A549 (cell line): ENCODE results near the gene SYT2. TPM values are rescaled to one million over a fixed set of nuclear protein-coding genes. Genes with fewer than 3 reads are reported as not detected.

Source experiments
- ATAC-seq, 2 experiments: fragments of 200-7000 bp in 1 of 2; fragments of >200 bp in 1 of 2; cut with Nextera tagmentation in 1 of 2; cut with Tn5 transposase in 1 of 2; 3 replicates each; pipeline versions ENCODE4 v1.8.0 to v1.9.1; 2018 to 2020; ENCODE audit warnings: mild to moderate bottlenecking in 1 of 2, moderate library complexity in 1 of 2
- CTCF ChIA-PET: fragments of 300-600 bp; sonication (Branson Sonifier 250); formaldehyde crosslinking; extraction: SDS; loops from one replicate; lab custom pipeline; 2021; ENCODE audit warnings: antibody characterized with exemption, inconsistent platforms; lab: Yijun Ruan, JAX
- POLR2A ChIA-PET: fragments of 350-600 bp; formaldehyde crosslinking; extraction: SDS; loops from one replicate; lab custom pipeline; 2021; ENCODE audit warnings: antibody characterized with exemption, inconsistent platforms; lab: Yijun Ruan, JAX
- DNase-seq, 2 experiments: peaks; one replicate each; pipeline versions ENCODE4 v3.0.0 to v3.0.0-alpha.2; 2011 to 2016; ENCODE audit warnings: low read depth in 1 of 2, low spot score in 1 of 2
- FAIRE-seq: peaks from 2 replicates; lab custom pipeline; 2011; peaks lifted over from hg19 to GRCh38; lab: Jason Lieb, UNC
- H3K27ac ChIP-seq, 2 experiments: fragments of >200 bp; sonication (Bioruptor Twin); formaldehyde crosslinking; 3 replicates each; pipeline ENCODE4 v1.5.1; 2016 to 2017
- H3K4me1 ChIP-seq: fragments of >200 bp; sonication (Bioruptor Twin); formaldehyde crosslinking; 3 replicates; pipeline ENCODE4 v1.6.1; 2016
- H3K4me2 ChIP-seq: fragments of >200 bp; sonication (Bioruptor Twin); formaldehyde crosslinking; 3 replicates; pipeline ENCODE4 v1.6.1; 2016
- H3K4me3 ChIP-seq: fragments of >200 bp; sonication (Bioruptor Twin); formaldehyde crosslinking; 3 replicates; pipeline ENCODE4 v1.5.1; 2016
- H3K9me3 ChIP-seq: fragments of >200 bp; sonication (Bioruptor Twin); formaldehyde crosslinking; 3 replicates; pipeline ENCODE4 v1.6.1; 2016
- ATOH8 ChIP-seq: fragments of 250-450 bp; sonication (Bioruptor Pico); IDR thresholded peaks from 2 replicates; pipeline ENCODE4 v1.5.0; 2020; ENCODE audit warnings: low read depth, mild to moderate bottlenecking, moderate library complexity
- CBX8 ChIP-seq: fragments of 200-600 bp; sonication (generic); IDR thresholded peaks from 2 replicates; pipeline ENCODE4 v1.6.1; 2016
- CHD4 ChIP-seq: fragments of 200-600 bp; sonication (generic); IDR thresholded peaks from 2 replicates; pipeline ENCODE4 v1.6.1; 2016; ENCODE audit warnings: antibody characterized with exemption, mild to moderate bottlenecking, borderline replicate concordance
- CTCF ChIP-seq: fragments of >200 bp; sonication (Bioruptor Twin); formaldehyde crosslinking; IDR thresholded peaks from 3 replicates; pipeline ENCODE4 v1.5.1; 2016
- EHMT2 ChIP-seq: fragments of 200-600 bp; sonication (generic); IDR thresholded peaks from 2 replicates; pipeline ENCODE4 v1.6.1; 2016; ENCODE audit warnings: antibody characterized with exemption, low read depth, mild to moderate bottlenecking, moderate library complexity
- EP300 ChIP-seq, 2 experiments: fragments of >200 bp; sonication (Bioruptor Twin); formaldehyde crosslinking; IDR thresholded peaks; 2 replicates in 1 of 2; 3 replicates in 1 of 2; pipeline ENCODE4 v1.6.1; 2016 to 2017
- ESRRA ChIP-seq: fragments of 150-350 bp; IDR thresholded peaks from 2 replicates; pipeline ENCODE4 v1.6.1; 2014; ENCODE audit warnings: mild to moderate bottlenecking, low read length, borderline replicate concordance
- FOSB ChIP-seq: fragments of 250-450 bp; sonication (Bioruptor Pico); IDR thresholded peaks from 2 replicates; pipeline ENCODE4 v1.5.0; 2020; ENCODE audit warnings: mild to moderate bottlenecking, moderate library complexity
- FOSL2 ChIP-seq, 2 experiments: fragments of 450-650 bp in 1 of 2; fragments of >200 bp in 1 of 2; sonication (Bioruptor Twin) in 1 of 2; formaldehyde crosslinking; IDR thresholded peaks; 2 replicates each; pipeline versions ENCODE4 v1.5.0 to v1.6.1; 2016 to 2020; ENCODE audit warnings: mild to moderate bottlenecking in 1 of 2, moderate library complexity in 1 of 2
- FOXS1 ChIP-seq: fragments of 250-450 bp; sonication (Bioruptor Pico); IDR thresholded peaks from 2 replicates; pipeline ENCODE4 v1.5.0; 2020; ENCODE audit warnings: mild to moderate bottlenecking, moderate library complexity
- GATA3 ChIP-seq: IDR thresholded peaks from 2 replicates; pipeline ENCODE4 v1.6.1; 2012; ENCODE audit warnings: borderline replicate concordance
- HDAC2 ChIP-seq: fragments of 200-600 bp; sonication (generic); IDR thresholded peaks from 2 replicates; pipeline ENCODE4 v1.6.1; 2016
- HOXA7 ChIP-seq: fragments of 250-450 bp; sonication (Bioruptor Pico); IDR thresholded peaks from 2 replicates; pipeline ENCODE4 v1.5.0; 2020; ENCODE audit warnings: mild to moderate bottlenecking, moderate library complexity
- HOXB13 ChIP-seq: fragments of 250-450 bp; sonication (Bioruptor Pico); IDR thresholded peaks from 2 replicates; pipeline ENCODE4 v1.5.0; 2020; ENCODE audit warnings: low read depth, mild to moderate bottlenecking, moderate library complexity
- MAZ ChIP-seq: fragments of 150-350 bp; IDR thresholded peaks from 2 replicates; pipeline ENCODE4 v1.6.1; 2014; ENCODE audit warnings: antibody characterized with exemption, low read depth, low read length, borderline replicate concordance
- MYC ChIP-seq: IDR thresholded peaks from 2 replicates; pipeline ENCODE4 v1.6.1; 2012; ENCODE audit warnings: mild to moderate bottlenecking, inconsistent platforms, low read length, improper control_type of control experiment, borderline replicate concordance
- NR3C1 ChIP-seq: fragments of >200 bp; sonication (Bioruptor Twin); formaldehyde crosslinking; IDR thresholded peaks from 3 replicates; pipeline ENCODE4 v1.6.1; 2017
- PBX3 ChIP-seq: IDR thresholded peaks from 2 replicates; pipeline ENCODE4 v1.6.1; 2012
- RAD21 ChIP-seq, 2 experiments: fragments of >200 bp in 1 of 2; sonication (Bioruptor Twin) in 1 of 2; formaldehyde crosslinking in 1 of 2; IDR thresholded peaks in 1 of 2; conservative IDR thresholded peaks in 1 of 2; 2 replicates in 1 of 2; 3 replicates in 1 of 2; pipeline ENCODE4 v1.6.1; 2012 to 2018; ENCODE audit warnings: inconsistent platforms in 1 of 2
- RARB ChIP-seq: fragments of 250-450 bp; sonication (Bioruptor Pico); IDR thresholded peaks from 2 replicates; pipeline ENCODE4 v1.8.0; 2021; ENCODE audit warnings: mild to moderate bottlenecking, moderate library complexity
- TFCP2L1 ChIP-seq: fragments of 250-450 bp; sonication (Bioruptor Pico); IDR thresholded peaks from 2 replicates; pipeline ENCODE4 v1.5.0; 2021; ENCODE audit warnings: mild to moderate bottlenecking
- ZFP36 ChIP-seq: fragments of 450-650 bp; IDR thresholded peaks from 2 replicates; pipeline ENCODE4 v1.6.1; 2014; ENCODE audit warnings: borderline replicate concordance; ENCODE audit not compliant: partially characterized antibody
- WGBS: methylation state at CpG from one replicate; pipeline ENCODE4 v1.1.6; 2017; ENCODE audit errors: missing lambda C conversion rate; 5-methylcytosine and 5-hydroxymethylcytosine counted together
- polyA plus RNA-seq, 4 experiments: library from polyadenylated mRNA; depleted of rRNA in 3 of 4; stranded (reverse); fragments of >200 nt; fragmentation: RNase III in 1 of 4; extraction: RNeasy Plus Mini Kit Qiagen cat#74134 plus additional on column Dnase treatment in 1 of 4; gene quantifications; 2 replicates in 3 of 4; 3 replicates in 1 of 4; pipeline ENCODE4 v1.2.3, GENCODE V29; 2011 to 2017

Gene SYT2
- polyA plus RNA-seq, 2 of the 4 experiments (the other 2 are of a cell fraction) = 0.03 to 0.04 TPM

GRCh38 chr1:202683029-202683428, 27.2 kb downstream of the SYT2 start:
- Histone ChIP-seq H3K4me1 (no peaks in the 10 kb centered on the region), H3K4me3 (no peak overlapping the region), H3K9me3 (no peaks in the 10 kb centered on the region), H3K27ac (no peak overlapping the region), H3K4me2 (no peak overlapping the region)
- ChIA-PET CTCF (interaction anchor here (0.7 to 1.2 kb wide), 4 partner anchors 20 to 446 kb away, joined by 3 read pairs; no protein-coding TSS in a partner anchor), POLR2A (no interaction called here)
- FAIRE-seq = no peak
- no peak for TF ChIP-seq MAZ
- no peak for TF ChIP-seq PBX3
- no peak for TF ChIP-seq CBX8
- TF ChIP-seq FOXS1 = no peak
- no peak for TF ChIP-seq FOSB (CRISPR knock-in tag)
- ATAC-seq = peak in 1 of 2 experiments; percentile 21; a peak in 1 of 6 replicates
- 26% methylated on average over 4 of the region's 4 CpGs for WGBS
- peak in 1 of 2 experiments; percentile 15 for DNase-seq

- DNase-seq = no peak
- H3K4me3 ChIP-seq = no peak overlapping the region
- H3K27ac ChIP-seq = no peak overlapping the region
- no peak for TF ChIP-seq CTCF
- no peak for TF ChIP-seq ZFP36
- TF ChIP-seq MYC = no peak
- TF ChIP-seq NR3C1 = no peak
- no peak for TF ChIP-seq CHD4
- TF ChIP-seq RARB (CRISPR knock-in tag) = no peak
- TF ChIP-seq ATOH8 (CRISPR knock-in tag) = no peak
- TF ChIP-seq HOXB13 (CRISPR knock-in tag) = no peak
- TF ChIP-seq EHMT2 = no peak
- no peak for TF ChIP-seq EP300 (IDR thresholded peaks at IDR 0.05)
- no peak for TF ChIP-seq HDAC2
- TF ChIP-seq HOXA7 (CRISPR knock-in tag) = no peak
- no peak for TF ChIP-seq GATA3
- no peak for TF ChIP-seq FOSL2 (IDR thresholded peaks at IDR 0.05)
- TF ChIP-seq FOSL2 (CRISPR knock-in tag; IDR thresholded peaks at IDR 0.05) = no peak
- no peak for TF ChIP-seq RAD21 (conservative IDR thresholded peaks at IDR 0.05 in 1 of 2, IDR thresholded peaks at IDR 0.05 in 1 of 2)
- TF ChIP-seq ESRRA = no peak
- TF ChIP-seq TFCP2L1 (CRISPR knock-in tag) = no peak
- TF ChIP-seq, all 56 proteins: peak for 0
- ATAC-seq = no peak
- H3K4me1 ChIP-seq = no peaks in the 10 kb centered on the region
- WGBS = 47% methylated on average over 9 of the region's 9 CpGs
- ChIA-PET CTCF (interaction anchor here (0.9 to 1.2 kb wide), 3 partner anchors 12 to 25 kb away, joined by 3 to 6 read pairs (median 3); no protein-coding TSS in a partner anchor), POLR2A (no interaction called here)
- no peak overlapping the region for H3K4me2 ChIP-seq
- H3K9me3 ChIP-seq = no peaks in the 10 kb centered on the region
- no peak for FAIRE-seq
Measured at GRCh38 chr1:202682477-202682876, 27.8 kb downstream of the SYT2 start.
